Hepatocyte (in vitro differentiated cells): ENCODE data around the gene DSC2. TPM values are rescaled to one million over a fixed set of nuclear protein-coding genes. Genes with fewer than 3 reads are reported as not detected.
A peak's percentile ranks its signal among the peaks of the same experiment; 100 is the strongest.

Source experiments
- DNase-seq: peaks from one replicate; pipeline ENCODE4 v3.0.0-alpha.2; 2016; ENCODE audit warnings: low spot score
- H2AFZ ChIP-seq: fragments of 200-600 bp; sonication (generic); 2 replicates; pipeline ENCODE4 v1.6.0; 2016; ENCODE audit warnings: antibody characterized with exemption, mild to moderate bottlenecking
- H3K27ac ChIP-seq: fragments of 200-600 bp; sonication (generic); 2 replicates; pipeline ENCODE4 v1.5.1; 2016; ENCODE audit warnings: mild to moderate bottlenecking
- H3K27me3 ChIP-seq: fragments of 200-600 bp; sonication (generic); 2 replicates; pipeline ENCODE4 v1.6.1; 2016
- H3K36me3 ChIP-seq: fragments of 200-600 bp; sonication (generic); replicated peaks from 2 replicates; pipeline ENCODE4 v1.5.1; 2016; ENCODE audit warnings: low read depth; ENCODE audit not compliant: insufficient read depth
- H3K4me1 ChIP-seq: fragments of 200-600 bp; sonication (generic); 2 replicates; pipeline ENCODE4 v1.5.1; 2016; ENCODE audit warnings: mild to moderate bottlenecking, moderate library complexity; ENCODE audit not compliant: insufficient read depth
- H3K4me2 ChIP-seq: fragments of 200-600 bp; sonication (generic); 2 replicates; pipeline ENCODE4 v1.6.0; 2016
- H3K4me3 ChIP-seq: fragments of 200-600 bp; sonication (generic); 2 replicates; pipeline ENCODE4 v1.5.1; 2016; ENCODE audit warnings: mild to moderate bottlenecking
- H3K79me2 ChIP-seq: fragments of 200-600 bp; sonication (generic); 2 replicates; pipeline ENCODE4 v1.6.0; 2017; ENCODE audit warnings: mild to moderate bottlenecking
- H3K9me2 ChIP-seq: fragments of 200-600 bp; sonication (generic); replicated peaks from 2 replicates; pipeline ENCODE4 v1.6.0; 2017; ENCODE audit warnings: mild to moderate bottlenecking; ENCODE audit not compliant: insufficient read depth
- H3K9me3 ChIP-seq: fragments of 200-600 bp; sonication (generic); 2 replicates; pipeline ENCODE4 v1.5.1; 2016; ENCODE audit warnings: low read depth, mild to moderate bottlenecking
- H4K20me1 ChIP-seq: fragments of 200-600 bp; sonication (generic); 2 replicates; pipeline ENCODE4 v1.6.0; 2016; ENCODE audit warnings: mild to moderate bottlenecking; ENCODE audit not compliant: insufficient read depth, poor library complexity, severe bottlenecking
- EZH2 ChIP-seq: fragments of 200-600 bp; sonication (generic); IDR thresholded peaks from 2 replicates; pipeline ENCODE4 v1.6.1; 2016; ENCODE audit warnings: antibody characterized with exemption, mild to moderate bottlenecking, borderline replicate concordance
- EZH2phosphoT487 ChIP-seq: fragments of 200-600 bp; sonication (generic); IDR thresholded peaks from one replicate; pipeline ENCODE4 v1.6.1; 2018; ENCODE audit warnings: antibody characterized with exemption, mild to moderate bottlenecking, low read depth, moderate library complexity; ENCODE audit not compliant: unreplicated experiment, severe bottlenecking
- WGBS: methylation state at CpG from one replicate; pipeline ENCODE4 v1.1.6; 2016; ENCODE audit warnings: low lambda C conversion rate; ENCODE audit errors: missing lambda C conversion rate; 5-methylcytosine and 5-hydroxymethylcytosine counted together
- polyA plus RNA-seq: library from polyadenylated mRNA; unstranded; fragments of >200 nt; fragmentation: Nextera tagmentation; extraction: Ambion mirVana; gene quantifications from 2 replicates; pipeline ENCODE4 v1.2.1, GENCODE V29; 2016
- total RNA-seq: library from RNA; depleted of rRNA; stranded (reverse); fragments of >200 nt; gene quantifications from 2 replicates; pipeline ENCODE4 v1.2.3, GENCODE V29; 2014
- TF ChIP-seq, protein P1 (sequence below): fragments of 200-600 bp; sonication (generic); IDR thresholded peaks from 2 replicates; pipeline ENCODE4 v1.5.1; 2016; ENCODE audit warnings: antibody characterized with exemption, mild to moderate bottlenecking; ENCODE audit not compliant: poor library complexity

DSC2 gene
- total and polyA plus RNA-seq, 2 experiments from 2014 or later: 28.7 to 59.6 TPM

DNA sequence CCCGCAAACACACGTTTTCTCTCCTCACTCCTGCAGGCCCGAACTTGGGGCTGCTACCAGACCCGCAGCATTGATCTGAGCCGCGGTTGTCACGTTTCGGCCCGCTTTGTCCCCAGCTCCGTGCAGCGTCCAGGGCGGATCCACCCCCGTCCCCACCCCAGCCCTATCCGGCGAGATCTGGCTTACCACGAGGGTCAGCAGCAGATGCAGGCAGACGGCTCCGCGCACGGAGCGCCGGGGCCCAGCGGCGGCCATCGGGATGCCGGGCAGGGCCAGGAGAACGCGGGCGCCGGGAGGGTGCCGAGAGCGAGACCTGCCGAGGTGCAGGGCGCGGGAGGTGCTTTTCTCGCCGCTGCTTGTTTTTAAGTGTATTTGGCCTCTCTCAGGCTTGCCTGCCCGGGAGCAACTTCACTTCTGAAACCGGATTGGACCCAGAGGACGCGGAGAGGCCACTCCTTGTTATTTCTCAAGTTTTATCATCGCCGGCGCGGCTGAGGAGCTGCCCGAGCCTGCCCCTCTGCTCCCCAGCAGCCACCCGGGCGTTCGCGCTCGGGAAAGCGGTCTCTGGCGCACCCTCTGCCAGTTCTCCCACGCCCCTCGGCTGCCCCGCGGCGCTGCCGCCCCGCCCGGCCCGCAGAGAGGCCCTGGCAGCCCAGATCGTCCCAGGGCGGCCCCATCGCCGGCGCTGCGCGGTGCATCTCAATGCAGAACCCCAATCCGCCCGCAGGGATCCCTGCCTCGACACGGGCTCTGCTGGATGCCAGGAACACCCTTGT lies 59.6 kb downstream of the DSC2 start, which contains the start of gene DSC3:
Gene DSC3 (minus strand): TSS at position 337 of the 776 bp plus-strand sequence. CDS start 82 bp downstream, at position 255.
- peak; percentile 70 for DNase-seq
- Histone ChIP-seq H4K20me1 (no peaks in the 10 kb centered on the region), H3K36me3 (no peaks in the 10 kb centered on the region), H3K79me2 (peaks cover 9% of the 10 kb centered on the region), H2AFZ (peak within 1 kb of the TSS; percentile 78), H3K27ac (peak within 1 kb of the TSS; percentile 71), H3K27me3 (peaks cover 52% of the 10 kb centered on the region), H3K4me3 (peak within 1 kb of the TSS; percentile 45), H3K9me2 (no peaks in the 10 kb centered on the region), H3K9me3 (no peaks in the 10 kb centered on the region), H3K4me1 (peaks cover 12% of the 10 kb centered on the region), H3K4me2 (peak within 1 kb of the TSS; percentile 91)
- 1% methylated on average over 57 of the region's 73 CpGs for WGBS
- TF ChIP-seq, protein P1, sequence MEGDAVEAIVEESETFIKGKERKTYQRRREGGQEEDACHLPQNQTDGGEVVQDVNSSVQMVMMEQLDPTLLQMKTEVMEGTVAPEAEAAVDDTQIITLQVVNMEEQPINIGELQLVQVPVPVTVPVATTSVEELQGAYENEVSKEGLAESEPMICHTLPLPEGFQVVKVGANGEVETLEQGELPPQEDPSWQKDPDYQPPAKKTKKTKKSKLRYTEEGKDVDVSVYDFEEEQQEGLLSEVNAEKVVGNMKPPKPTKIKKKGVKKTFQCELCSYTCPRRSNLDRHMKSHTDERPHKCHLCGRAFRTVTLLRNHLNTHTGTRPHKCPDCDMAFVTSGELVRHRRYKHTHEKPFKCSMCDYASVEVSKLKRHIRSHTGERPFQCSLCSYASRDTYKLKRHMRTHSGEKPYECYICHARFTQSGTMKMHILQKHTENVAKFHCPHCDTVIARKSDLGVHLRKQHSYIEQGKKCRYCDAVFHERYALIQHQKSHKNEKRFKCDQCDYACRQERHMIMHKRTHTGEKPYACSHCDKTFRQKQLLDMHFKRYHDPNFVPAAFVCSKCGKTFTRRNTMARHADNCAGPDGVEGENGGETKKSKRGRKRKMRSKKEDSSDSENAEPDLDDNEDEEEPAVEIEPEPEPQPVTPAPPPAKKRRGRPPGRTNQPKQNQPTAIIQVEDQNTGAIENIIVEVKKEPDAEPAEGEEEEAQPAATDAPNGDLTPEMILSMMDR: no peak
- TF ChIP-seq EZH2 (peak; percentile 50), EZH2phosphoT487 (peak; percentile 39)

DNA sequence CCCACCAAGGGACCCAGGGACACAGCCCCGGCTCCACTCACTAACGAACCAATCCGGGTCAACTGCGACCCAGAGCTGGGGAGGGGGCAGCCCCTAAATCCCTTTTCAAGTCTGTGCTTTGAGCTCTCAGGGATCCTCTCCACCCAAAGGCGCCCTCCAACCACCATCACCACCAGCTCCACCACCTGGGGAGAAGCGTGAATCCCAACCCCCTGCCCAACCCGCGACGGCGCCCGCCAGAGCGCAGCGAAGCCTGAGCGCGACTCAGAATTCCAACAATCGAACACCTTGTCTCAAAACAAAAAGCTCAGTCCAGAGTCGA lies 60.2 kb downstream of the DSC2 start:
- no peaks in the 10 kb centered on the region for H3K9me3 ChIP-seq
- H3K4me1 ChIP-seq: peaks cover 12% of the 10 kb centered on the region
- peaks cover 52% of the 10 kb centered on the region for H3K27me3 ChIP-seq
- H3K79me2 ChIP-seq: peaks cover 14% of the 10 kb centered on the region
- H3K9me2 ChIP-seq: no peaks in the 10 kb centered on the region
- no peaks in the 10 kb centered on the region for H3K36me3 ChIP-seq
- DNase-seq: peak; percentile 17
- WGBS: under 1% methylated on average over 17 of the region's 17 CpGs
- TF ChIP-seq EZH2 (no peak), EZH2phosphoT487 (no peak)
- TF ChIP-seq, protein P1: no peak
- H3K4me2 ChIP-seq: peak overlapping the region; percentile 91
- H3K4me3 ChIP-seq: peak overlapping the region; percentile 45
- H3K27ac ChIP-seq: peak overlapping the region; percentile 71
- no peaks in the 10 kb centered on the region for H4K20me1 ChIP-seq
- peak overlapping the region; percentile 78 for H2AFZ ChIP-seq

DNA sequence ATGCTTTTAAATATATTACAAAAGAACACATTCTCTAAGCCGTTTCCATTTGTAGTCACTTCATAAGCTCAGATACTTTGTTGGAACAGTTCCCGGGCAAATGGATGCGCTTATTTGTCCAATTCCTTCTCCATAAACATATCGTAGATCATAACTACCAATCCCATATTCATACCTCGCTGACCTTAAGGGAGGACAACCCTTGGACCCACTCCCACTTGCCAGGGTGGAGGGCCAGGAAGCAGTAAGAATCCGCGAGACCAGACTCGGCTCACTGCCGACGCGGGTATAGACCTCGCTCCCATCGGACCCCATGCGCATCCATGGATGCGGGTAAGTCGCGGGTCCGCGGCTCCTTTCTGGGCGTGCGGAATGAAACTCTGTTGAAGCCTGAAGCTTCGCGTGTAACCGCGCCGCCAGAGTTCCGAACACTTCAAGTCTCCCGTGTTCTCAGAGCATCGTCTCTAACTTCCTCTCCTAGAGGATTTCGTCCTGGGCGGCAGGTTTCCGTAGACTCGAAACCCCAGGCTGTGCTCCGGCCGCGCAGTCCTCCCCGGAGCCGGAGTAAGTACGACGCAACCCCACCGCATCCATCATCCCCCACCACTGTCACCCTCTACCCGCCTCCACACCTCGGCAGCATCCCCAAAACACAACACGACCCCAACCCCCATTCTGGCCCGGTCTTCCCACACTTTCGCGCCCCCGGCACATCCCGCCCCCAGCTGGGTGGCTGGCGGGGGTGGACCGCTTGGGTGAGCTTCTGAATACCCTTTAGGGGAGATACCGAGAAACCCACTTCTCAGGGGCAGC lies 60.7 kb downstream of the DSC2 start:
- DNase-seq: peak; percentile 45
- Histone ChIP-seq H3K79me2 (peaks cover 15% of the 10 kb centered on the region), H3K27me3 (peaks cover 52% of the 10 kb centered on the region), H3K4me1 (peaks cover 12% of the 10 kb centered on the region), H3K4me2 (peak overlapping the region; percentile 91), H3K4me3 (peak overlapping the region; percentile 45), H2AFZ (peak overlapping the region; percentile 78), H3K9me3 (no peaks in the 10 kb centered on the region), H3K36me3 (no peaks in the 10 kb centered on the region), H3K9me2 (no peaks in the 10 kb centered on the region), H3K27ac (peak overlapping the region; percentile 71), H4K20me1 (no peaks in the 10 kb centered on the region)
- TF ChIP-seq EZH2 (peak; percentile 65), EZH2phosphoT487 (peak; percentile 22)
- TF ChIP-seq, protein P1: no peak
- WGBS: 4% methylated on average over 41 of the region's 52 CpGs
